GM21723 (cell line): ENCODE measurements around the gene SKAP2.
A peak's percentile ranks its signal among the peaks of the same experiment; 100 is the strongest.

Source experiments
- ATAC-seq: cut with Tn5 transposase; IDR thresholded peaks from one replicate; pipeline ENCODE4 v1.9.1; 2021; ENCODE audit warnings: mild to moderate bottlenecking, moderate library complexity; ENCODE audit not compliant: unreplicated experiment

SKAP2 gene, protein sequence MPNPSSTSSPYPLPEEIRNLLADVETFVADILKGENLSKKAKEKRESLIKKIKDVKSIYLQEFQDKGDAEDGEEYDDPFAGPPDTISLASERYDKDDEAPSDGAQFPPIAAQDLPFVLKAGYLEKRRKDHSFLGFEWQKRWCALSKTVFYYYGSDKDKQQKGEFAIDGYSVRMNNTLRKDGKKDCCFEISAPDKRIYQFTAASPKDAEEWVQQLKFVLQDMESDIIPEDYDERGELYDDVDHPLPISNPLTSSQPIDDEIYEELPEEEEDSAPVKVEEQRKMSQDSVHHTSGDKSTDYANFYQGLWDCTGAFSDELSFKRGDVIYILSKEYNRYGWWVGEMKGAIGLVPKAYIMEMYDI

DNA sequence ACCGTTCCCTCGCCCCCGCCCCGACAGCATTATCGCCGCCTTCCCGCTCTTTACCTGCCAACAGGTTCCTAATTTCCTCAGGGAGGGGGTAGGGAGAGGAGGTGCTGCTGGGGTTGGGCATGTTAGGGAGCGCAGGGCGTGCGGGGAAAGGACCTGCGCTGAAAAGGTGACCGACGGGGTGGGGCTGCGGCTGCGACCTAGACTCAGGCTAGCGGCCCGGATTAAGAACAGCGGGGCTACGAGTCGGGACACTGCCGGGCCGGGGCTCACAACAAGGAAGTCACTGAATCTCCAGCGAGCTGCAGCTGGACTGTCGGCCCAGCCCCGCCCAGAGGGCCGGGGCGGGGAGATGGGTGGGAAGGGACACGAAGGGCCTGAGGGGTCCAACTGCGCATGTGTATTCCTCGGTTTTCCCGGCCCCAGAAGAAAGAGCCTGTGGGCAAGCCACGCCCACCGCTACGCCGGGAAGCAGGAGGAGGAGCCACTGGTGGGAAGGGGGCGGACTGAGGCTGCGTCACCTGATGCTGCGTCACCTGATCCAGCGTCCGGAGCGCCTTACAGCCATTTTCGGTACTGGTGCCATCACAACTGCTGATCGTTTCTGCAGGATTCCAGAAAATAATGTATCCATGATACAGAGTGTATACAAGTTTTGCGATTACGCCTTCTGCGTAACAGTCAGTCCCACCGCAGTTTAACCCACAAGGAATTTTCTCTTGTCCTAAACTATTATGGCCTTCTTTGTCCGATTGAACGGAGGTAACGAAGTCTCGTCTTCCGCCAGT lies at the start of gene SKAP2:
Gene SKAP2 (minus strand): TSS at position 282 of the 785 bp plus-strand sequence. CDS start 161 bp downstream, at position 121.
- ATAC-seq, result peak; percentile 95

DNA sequence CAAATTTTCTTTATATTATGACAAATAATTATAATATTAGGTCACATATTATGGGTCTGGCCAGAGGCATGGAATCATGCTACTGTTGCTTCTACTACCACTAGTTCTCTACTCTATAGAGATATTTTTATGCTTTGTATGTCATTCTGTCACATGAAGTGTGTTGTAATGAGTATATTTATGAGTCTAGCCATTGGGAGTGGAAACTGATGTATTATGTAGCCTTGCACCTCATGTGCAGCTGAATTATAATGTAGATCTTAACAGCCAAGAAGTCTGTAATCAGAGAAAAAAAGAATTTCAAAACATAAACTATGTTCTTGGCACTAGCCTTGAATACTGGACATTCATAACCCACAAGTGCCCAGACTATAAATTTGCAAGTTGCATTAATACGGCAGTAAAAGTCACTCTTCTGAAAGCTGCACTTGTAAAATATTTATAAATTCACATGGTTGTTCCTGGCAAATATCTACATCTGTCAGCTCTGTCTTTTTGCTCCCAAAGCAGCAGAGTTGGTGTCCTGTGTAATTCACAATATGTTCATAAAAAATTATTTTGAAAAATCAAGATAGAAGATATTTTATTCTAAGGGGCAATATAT lies 48.6 kb upstream of the SKAP2 start:
- ATAC-seq, result no peak

DNA sequence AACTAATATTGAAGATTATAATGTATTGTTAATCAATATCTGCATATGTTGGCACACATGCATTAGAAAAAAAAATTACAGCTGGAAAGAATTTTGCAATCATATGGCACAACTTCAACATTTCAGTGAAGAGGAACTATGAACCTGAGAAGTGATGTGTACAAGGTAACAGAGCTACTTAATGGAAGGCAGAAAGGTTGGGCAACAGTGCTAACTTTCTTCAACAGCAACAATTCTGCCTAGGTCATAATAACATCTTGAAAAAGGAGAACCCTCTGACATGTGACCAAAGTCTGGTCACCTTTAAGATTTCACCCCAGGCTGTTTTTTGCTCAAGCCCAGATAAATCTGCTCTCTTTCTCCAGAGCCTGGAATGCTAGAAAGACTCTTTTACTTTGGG lies 47.9 kb upstream of the SKAP2 start:
- no peak for ATAC-seq

DNA sequence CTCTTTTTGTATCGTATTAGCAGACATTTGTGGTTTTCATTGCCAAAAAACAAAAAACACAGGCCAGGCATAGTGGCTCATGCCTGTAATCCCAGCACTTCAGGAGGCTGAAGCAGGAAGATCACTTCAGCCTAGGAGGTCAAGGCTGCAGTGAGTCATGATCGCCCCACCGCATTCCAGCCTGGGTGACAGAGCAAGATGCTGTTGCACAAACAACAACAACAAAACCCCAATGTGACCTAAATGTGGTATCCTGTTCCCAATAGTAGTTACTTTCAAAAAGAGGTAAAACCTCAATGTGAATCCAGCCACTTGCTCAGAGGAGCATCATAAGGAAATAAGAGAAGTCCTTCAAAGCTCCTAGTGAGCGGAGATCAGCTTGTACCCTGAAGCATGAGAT lies 45.8 kb upstream of the SKAP2 start:
- ATAC-seq, result no peak

DNA sequence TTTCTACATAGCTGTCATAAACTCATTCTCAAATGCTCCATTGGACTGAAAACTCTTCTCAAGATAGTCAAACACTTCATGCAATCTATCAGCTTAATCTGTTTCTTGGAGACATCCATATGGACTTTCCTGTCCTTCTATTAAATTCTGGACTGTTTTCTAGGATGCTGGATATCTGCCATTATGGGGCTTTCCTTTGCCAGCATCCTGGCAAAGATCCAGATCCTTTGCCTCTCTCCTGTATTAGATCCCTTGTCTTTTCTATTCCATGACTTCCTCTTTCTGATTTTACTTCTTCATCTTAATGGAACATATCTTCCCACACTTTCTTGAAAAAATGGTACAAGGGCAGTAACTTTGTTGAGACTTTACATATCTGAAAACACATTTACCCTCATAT lies 35.9 kb upstream of the SKAP2 start:
- ATAC-seq, result no peak

DNA sequence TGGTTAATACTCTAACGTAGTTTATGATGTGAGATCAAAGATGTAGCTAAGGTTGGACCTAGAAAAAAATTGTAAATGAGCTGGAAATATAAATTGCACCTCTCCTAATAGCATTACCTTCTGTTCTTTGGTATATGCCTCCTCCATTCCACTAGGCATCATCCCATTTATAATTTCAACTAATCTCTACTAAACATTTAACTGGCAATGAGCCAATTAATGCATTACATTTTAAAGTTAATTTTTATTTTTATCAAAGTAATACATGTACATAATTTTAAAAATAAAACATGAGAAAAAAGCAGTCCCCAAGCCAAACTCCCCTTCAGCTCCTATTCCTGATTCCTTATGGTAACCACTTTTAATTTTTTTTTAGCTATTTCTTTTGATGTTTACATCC lies 35.1 kb upstream of the SKAP2 start:
- no peak for ATAC-seq

DNA sequence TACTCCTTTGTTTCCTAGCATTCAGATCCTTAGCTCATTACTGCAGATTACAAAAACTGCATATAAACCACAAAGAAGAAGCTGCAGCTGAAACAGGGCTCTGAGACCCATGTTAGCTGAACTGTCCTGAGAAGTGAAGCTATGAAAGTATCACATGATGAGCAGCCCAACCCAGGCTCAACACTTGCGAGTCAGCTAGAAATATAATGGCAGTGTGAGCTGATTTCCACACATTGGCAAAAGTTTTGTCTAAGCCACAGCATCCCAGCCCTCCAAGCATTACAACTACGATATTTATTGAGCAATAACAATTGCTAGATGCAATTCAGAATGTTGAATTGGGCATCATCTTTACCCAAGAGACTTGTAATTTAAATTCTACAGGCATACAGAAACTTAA lies 34.5 kb upstream of the SKAP2 start:
- ATAC-seq, result no peak

DNA sequence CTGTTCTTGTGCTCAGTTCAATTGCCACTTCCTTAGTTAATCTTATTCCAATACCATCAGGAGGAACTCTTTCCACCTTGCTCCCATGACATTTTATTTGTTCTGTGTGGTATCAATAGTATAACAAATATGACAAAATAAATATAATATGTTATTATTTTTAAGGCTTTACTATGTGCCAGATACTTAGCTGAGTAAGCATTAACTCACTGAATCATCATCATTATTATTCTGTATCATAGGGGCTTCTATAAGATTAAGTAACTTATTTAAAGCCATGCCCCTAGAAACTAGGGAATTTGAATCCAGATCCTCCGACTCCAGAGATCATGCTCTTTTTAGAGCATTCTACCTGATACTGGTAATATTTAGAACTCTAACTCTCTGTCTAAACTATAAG lies 33.5 kb upstream of the SKAP2 start:
- ATAC-seq, result no peak

DNA sequence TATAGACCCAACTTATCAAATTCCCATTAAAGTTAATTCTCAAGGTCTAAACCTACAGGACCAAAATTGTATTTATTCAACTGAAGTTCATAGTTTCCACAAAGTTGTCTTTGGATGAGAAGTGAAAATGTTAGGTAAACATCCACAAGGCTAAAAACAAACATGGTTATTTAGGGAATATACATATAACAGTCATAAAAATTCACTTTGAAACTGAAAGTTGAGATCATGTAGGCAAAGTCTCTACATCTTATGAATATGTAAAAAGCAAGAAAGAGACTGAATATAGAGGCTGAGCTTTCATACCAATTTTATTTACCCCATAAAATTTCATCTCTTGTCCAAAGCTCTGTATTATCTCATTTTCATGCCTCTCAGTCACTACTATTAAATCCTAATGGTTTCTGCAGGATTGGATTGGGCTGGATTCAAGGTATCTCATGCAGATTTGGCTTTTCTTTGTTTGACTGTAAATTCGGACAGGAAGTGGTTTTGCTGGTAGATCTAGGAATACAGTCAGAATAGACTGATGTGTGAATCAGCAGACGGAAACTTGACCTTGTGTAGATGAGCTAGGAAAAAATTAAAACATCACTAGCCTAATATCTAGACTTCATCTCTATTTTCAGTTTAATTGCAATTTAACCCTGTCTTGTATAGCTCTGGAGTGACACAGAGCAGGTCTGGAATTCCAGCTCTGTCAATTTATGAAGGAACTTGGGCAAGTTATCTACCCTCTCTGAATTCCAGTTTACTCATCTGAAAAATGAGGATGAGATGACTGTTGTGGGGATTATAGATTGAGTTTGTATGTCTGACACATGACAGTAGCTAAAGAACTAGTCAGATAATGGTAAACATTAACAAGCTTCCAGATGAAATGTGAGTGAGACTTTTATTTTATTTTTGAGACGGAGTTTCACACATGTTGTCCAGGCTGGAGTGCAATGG lies 27.3 kb upstream of the SKAP2 start:
- peak; percentile 67 for ATAC-seq

DNA sequence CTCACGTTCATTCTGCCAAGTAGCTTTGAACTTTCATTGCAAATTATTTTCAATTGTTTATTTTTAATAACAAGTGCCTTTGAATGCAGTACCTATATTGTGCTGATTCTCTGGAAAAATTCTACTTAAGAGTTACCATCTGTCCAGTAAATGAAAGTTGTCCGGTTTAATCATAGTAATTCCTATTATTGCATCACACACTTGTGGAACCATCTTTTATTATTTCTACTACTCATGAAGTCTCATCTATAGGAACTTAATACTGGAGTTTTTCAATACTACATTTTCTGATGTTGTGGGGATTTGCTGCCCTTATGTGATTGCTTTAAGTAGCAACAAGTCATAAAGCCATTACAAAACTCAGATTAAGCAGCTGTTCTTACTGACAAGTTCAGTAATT lies 16.5 kb upstream of the SKAP2 start:
- ATAC-seq, result no peak

DNA sequence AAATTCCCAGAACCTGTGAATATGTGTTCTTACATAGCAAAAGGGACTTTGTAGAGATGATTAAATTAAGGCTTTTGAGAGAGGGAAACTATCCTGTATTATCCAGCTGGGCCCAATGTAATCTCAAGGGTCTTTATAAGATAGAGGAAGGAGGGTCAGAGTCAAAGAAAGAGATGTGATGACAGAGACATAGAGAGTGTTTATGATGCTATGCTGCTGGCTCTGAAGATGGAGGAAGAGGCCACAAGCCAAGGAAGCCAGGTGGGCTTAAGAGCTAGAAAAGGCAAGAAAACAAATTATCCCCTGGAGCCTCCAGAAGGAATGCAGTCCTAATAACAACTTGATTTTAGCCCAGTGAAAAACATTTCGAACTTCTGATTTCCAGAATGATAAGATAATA lies 15.3 kb upstream of the SKAP2 start:
- no peak for ATAC-seq

DNA sequence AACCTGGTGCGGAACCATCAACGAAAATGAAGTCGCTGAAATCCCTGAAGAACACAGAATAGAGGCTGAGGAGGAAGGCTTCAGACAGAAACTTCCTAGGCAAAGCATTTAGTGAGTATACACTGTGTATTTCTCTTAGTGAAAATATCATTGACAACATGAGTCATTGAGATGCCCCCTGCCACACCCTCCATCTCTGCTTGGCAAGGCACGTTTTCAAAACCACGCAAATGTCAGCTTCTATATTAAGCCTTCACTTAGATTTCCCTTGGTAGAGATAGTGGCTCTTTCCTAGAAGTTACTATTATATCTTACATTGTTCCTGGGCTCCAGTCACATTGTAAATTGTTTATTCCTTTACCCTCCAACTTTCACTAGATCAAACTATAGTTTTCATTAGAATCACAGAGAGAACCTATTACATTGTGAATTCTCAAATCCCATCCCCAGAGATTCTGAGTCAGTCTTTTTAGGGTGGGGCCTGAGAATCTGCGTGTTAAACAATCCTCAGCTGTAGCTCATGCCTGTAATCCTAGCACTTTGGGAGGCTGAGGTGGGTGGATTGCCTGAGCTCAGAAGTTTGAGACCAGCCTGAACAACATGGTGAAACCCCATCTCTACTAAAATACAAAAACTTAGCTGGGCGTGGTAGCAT lies 4.6 kb upstream of the SKAP2 start:
- ATAC-seq, result no peak

DNA sequence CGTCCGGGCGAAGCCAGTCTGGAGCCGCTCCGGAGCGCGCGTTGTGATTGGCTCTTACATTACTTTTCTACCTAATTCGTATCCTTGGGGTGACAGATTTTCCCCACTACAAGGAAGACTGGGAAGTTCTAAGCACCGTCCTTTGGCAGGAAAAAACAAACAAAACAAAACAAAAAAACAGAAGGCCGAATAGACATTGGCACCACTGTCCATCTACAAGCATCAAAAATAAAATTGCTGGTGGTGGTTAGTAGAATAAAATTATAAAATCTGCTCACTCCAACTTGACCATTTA lies 651 bp upstream of the SKAP2 start:
- ATAC-seq, result peak; percentile 42

DNA sequence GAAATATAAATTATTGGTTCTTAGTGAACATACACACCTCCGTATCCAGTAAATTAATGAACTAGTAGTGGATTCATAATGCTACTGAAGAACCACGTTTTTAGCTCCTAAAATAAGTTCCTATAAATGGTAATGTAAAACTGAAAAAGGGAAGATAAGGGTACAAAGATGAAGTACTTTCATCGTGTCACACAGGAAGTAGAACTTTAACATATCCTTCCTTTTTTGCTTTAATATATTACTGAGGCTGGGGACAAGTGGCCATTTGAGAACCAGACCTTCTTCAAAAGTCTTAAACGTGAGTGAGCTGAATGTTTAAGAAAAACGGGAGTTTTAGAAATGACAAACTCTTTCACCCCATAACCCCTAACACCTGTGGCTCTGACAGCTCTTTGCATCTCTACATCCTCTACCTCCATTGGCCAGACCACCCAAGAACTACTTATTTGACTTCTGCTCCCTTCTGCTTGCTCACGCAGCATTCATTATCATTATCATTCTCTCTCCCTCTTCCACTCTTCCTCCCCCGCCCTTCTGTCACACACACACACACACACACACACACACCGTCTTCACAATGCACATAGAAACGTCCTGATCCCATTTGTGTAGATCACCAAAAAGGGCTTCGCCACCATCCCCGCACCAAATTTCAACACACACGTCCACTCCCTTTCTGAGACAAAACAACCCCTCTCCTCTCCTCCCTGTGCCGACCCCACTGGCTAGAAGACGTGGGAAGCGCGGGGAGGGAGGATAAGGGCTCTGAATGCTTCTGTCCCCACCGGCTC lies 677 bp downstream of the SKAP2 start:
- peak; percentile 23 for ATAC-seq

DNA sequence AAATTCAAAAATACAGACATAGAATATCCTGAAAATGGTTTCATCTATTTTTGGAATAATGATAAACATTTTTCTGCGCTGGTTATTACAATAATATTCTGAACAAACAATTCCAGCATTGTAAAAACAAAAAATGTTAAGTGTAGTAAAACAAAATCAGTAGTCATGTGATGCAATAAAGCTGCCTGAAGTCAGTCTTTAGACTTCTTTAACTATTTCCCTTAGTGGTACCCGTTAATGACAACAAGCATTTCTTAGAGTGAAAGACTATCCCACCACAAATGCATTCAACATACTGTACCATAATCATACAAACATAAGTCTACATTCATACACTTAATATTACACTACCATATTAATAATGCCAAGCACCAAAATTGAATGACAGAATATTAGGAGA lies 1.6 kb downstream of the SKAP2 start:
- no peak for ATAC-seq

DNA sequence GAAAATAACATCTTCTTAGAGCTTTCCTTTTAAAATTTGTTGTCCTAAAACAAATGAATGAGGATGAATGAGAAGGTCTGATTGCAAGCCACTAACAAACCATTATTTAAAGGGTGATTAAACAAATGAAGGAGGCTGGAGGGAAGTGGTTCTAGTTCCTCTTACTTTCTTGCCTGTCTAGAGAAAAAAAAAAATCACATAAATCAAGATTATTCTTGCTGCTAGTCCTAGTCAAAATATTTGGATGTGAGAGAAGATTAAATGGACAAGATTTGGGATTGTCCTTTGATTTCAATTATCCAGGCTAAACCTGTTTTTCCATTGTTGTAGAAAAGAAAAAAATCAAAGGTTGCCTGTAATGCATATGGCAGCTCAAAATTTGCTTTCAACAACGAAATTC lies 3.3 kb downstream of the SKAP2 start:
- ATAC-seq, result no peak

DNA sequence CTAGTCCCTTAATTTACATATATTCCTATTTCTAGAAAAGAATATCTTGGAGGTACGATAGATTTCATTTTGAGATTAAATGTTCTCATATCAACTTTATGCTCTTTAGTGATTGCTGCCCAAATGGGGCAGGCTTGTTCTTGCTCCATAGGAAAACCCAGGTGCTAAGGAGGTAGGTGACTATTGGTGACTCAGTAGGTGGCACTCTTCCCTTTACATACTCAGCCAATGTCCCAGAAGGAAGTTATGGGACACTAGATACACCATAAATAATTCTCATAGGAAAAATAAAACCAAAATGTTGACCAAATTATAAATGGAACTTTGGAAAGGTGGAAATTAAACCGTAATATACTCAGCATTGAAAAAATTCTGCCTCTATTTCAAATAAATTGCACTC lies 4.0 kb downstream of the SKAP2 start:
- no peak for ATAC-seq

DNA sequence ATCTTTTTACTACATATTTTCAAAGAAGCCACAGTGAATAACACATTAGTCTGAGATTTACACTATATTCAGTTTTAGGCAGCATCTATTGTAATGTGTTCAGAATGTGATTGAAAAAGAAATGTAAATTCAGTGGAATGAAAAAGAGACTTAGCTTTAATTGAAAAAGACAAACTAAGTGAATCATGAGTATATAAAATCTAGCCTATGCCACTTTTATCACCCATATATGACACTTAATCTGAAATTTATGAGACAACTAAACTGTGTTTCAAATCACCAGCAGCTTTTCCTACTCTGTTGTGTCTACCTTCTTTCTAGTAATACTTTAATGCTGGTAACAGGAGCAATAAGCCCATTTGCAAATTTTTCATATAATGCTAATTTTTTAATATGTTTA lies 4.7 kb downstream of the SKAP2 start:
- no peak for ATAC-seq

DNA sequence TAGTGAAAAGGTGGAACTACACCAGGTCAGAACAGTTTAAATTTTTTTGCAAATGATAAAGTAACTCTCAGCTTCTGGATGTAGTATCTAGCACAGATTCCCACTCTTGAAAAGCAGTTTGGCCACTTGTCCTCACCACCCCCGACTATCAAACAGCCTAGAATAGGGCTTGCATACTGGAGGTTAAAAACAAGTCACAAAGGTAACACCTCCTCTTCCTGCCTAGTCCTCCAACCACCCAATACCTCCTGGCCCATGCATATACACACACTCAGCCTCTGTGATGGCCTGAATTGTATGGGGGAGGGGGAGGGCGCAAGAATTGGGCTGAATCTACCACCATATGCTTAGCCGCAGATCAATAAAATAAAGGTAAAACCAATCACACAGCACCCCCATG lies 5.7 kb downstream of the SKAP2 start:
- ATAC-seq, result no peak

DNA sequence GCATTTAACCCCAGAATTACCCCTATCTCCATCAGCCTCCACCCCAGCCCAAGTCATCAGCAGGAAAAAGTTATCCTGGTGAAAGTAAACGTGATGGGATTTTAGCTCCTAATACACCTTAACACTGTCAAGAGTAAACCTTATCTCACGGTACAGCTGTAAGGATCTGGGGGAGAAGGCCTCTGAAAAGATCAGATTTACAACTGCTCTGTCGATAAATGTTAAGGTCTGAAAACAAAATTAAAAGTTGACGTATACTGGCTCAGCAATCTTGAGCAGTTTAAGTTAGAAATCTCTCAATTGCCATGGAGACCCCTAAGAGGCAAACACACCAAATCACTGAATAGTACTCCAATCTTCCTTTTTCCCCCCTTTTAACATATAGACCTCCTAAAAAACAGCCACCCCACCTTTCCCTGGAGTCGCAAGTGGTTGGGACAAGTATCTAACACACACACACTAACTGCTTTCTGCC lies 6.1 kb downstream of the SKAP2 start:
- no peak for ATAC-seq
